ENCODE measurements around the gene NACC2. TPM values are rescaled to one million over a fixed set of nuclear protein-coding genes. Genes with fewer than 3 reads are reported as not detected.

Gene NACC2, protein sequence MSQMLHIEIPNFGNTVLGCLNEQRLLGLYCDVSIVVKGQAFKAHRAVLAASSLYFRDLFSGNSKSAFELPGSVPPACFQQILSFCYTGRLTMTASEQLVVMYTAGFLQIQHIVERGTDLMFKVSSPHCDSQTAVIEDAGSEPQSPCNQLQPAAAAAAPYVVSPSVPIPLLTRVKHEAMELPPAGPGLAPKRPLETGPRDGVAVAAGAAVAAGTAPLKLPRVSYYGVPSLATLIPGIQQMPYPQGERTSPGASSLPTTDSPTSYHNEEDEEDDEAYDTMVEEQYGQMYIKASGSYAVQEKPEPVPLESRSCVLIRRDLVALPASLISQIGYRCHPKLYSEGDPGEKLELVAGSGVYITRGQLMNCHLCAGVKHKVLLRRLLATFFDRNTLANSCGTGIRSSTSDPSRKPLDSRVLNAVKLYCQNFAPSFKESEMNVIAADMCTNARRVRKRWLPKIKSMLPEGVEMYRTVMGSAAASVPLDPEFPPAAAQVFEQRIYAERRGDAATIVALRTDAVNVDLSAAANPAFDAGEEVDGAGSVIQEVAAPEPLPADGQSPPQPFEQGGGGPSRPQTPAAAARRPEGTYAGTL
- 19.4 and 25.2 TPM in 2 replicates for total RNA-seq

DNA sequence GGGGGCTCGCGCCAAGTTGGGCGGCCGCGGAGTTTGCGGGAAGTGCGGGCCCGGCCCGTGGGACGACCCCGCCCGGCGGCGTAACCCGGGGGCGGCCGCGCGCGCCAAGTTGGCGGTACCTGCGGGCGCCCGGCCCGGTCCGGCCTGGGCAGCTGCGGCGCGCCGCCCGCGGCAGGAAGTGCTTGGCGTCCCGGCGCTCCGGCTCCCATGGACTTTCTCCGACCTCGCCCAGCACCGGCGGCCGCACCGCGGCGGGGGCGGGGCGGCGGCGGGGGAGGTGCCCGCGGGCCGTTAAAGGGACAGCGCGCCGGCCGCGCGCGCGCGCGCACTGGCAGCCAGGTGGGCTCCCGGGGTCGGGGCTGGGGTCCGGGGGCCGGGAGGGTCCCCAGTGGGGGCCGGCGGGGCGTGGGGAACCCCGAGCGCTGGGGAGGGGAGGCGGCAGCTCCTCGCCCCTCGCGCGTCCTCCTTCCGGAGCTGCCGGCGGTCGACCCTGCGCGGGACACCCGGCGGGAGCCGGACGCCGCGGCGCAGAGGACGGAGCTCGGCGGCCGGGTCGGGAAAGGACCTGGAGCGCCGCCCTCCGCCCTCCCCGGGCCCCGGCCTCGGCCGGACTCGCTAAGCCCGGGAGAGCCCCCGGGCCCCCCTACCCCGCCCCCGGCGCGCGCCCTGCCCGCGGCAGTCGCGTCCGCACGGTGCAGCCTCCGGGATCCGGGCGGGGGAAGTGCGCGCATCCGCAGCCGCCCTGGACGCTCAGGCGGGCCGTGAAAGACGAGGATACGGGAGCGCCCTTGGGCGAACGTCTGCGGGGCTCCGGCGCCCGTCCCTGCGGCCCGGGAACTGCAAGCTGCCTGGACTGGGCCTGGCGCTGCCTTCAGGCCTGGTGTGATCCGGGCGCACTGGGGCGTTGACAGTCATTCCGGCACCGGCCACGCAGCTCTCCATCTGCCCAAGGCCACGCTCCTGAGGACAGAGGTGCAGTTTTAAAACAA is at the start of gene NACC2:
Gene NACC2, minus strand, starts transcription at position 220 of the 989 bp plus-strand sequence. CDS start 44,768 bp downstream, outside the sequence.

DNA sequence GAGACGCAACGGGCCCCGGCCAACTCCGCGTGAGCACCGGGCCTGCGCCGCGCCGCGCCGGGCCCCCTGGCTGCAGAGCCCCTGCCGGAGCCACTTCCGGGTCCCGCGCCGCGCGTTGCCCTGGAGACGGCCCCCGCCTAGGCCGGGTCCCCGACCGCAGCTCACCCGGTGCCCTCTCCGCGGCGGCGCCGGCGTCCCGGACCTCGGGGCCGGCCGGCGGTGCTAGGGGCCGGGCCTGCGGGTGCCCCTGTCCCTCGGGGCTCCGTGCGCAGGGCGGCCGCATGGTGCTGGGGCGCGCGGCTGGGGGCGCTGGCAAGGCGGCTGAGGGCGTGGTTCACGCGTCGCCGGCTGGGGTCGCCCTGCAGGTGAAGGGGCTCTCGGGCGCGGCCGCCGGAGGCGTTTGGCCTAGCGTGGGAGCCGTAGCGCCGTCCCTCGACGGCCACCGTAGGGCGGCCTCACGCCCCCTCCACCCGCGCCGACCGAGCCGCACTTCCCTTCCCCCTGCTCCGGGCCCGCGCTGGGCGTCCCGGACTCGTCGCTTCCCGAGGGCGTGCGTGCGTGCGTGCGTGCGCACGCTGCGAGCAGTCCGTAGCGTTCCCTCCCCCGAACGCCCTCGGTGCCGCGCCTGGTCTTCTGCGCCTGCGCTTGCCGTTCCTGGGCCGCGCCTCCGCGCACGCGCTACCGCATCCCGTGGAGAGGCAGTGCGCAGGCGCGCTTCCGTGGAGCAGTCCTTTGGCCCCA is 23.4 kb upstream of the NACC2 start, which contains the start of gene TMEM250:
Gene TMEM250, minus strand, starts transcription at position 556 of the 741 bp plus-strand sequence. CDS start 1,975 bp downstream, outside the sequence.

DNA sequence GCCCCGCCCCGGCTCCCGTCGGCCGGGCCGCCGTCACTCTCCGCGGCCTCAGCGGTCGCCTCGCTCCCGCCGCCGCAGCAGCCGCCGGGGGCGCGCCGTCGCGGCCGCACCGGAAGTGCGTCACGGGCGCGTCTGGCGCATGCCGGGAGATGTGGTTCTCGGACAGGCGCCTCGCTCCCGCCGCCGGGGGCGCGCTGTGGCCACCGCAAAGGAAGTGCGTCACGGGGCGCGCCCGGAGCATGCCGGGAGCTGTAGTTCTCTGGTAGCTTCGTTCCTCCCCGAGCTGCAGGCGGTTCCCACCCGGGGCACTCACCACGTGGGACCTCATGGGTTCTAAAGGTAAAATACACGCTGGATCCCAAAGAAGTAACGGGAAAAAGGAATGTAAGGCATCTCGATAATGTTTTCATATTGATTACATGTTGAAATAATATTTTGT is 133.8 kb downstream of the NACC2 start, which contains the start of gene UBAC1:
Gene UBAC1, minus strand, starts transcription at position 97 of the 439 bp plus-strand sequence. CDS start 211 bp downstream, outside the sequence.

Other genes starting within 250 kb of the NACC2 start
- gene CAMSAP1, start 187.7 kb downstream of the NACC2 start, total RNA-seq, result 22.8 and 22.9 TPM in 2 replicates
- gene UBAC1, start 133.9 kb downstream of the NACC2 start, total RNA-seq, result 32.8 and 39.0 TPM in 2 replicates
- gene TMEM250, start 23.6 kb upstream of the NACC2 start, total RNA-seq, result 30.8 and 37.5 TPM in 2 replicates
- not detected in 2 replicates for gene LHX3, start 109.8 kb upstream of the NACC2 start, total RNA-seq
- 10.6 and 17.2 TPM in 2 replicates for gene QSOX2, start 150.5 kb upstream of the NACC2 start, total RNA-seq
- gene CCDC187, start 208.8 kb upstream of the NACC2 start, total RNA-seq, result not detected in 2 replicates
- gene GPSM1, start 232.2 kb upstream of the NACC2 start, total RNA-seq, result 53.4 and 71.6 TPM in 2 replicates

Measured in epithelial cell of alveolus of lung (primary cell).